Measurements from ENCODE around the gene MRTFA. TPM values are rescaled to one million over a fixed set of nuclear protein-coding genes. Genes with fewer than 3 reads are reported as not detected.

Gene MRTFA
- total RNA-seq, 4 donors from 2014 or later, result 16.5 to 57.8 (median 48.9) TPM

GRCh38 chr22:40518840-40519239 lies 117.7 kb downstream of the MRTFA start:
- TF ChIP-seq CTCF (IDR thresholded peaks at IDR 0.05; ENCODE audit: low read depth), result no peak

- no peak for TF ChIP-seq CTCF (IDR thresholded peaks at IDR 0.05; ENCODE audit: low read depth)
Observed at GRCh38 chr22:40517631-40518030, 118.9 kb downstream of the MRTFA start.

- no peak for TF ChIP-seq CTCF (IDR thresholded peaks at IDR 0.05; ENCODE audit: low read depth)
Observed at GRCh38 chr22:40516416-40516815, 120.1 kb downstream of the MRTFA start.

DNA sequence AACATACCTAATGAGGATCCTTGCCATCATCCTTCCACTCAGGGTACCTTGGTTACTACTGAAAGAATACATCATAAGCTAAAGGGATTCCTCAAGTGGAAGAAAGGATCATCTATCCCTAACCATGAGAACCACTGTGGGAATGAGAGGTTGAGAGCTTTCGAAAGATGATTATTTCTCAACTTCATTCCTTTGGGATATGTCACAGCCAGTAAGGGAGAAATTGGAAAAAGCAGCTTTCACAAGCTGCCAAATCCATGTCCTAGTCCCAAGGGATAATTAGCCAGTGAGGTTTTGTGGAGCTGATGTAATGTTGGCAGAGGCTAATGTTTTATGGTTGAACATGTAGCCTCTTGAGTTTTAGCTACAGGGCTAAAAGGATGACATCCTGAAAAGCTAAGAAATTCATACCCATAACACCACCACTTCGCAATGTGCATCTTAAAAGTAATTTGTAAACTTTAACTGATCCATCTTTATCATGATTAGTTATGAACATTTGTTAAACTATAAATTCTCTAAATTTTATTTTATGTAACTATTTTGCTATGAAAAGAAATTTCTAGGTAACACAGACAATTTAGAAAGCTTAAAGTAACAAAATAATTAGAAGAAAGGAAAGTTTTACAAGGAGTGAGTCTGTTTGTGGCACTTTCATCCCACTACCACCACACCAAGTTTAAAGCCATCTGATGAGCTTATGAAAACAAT lies 123.9 kb downstream of the MRTFA start:
- TF ChIP-seq CTCF (IDR thresholded peaks at IDR 0.05; ENCODE audit: low read depth), result no peak

DNA sequence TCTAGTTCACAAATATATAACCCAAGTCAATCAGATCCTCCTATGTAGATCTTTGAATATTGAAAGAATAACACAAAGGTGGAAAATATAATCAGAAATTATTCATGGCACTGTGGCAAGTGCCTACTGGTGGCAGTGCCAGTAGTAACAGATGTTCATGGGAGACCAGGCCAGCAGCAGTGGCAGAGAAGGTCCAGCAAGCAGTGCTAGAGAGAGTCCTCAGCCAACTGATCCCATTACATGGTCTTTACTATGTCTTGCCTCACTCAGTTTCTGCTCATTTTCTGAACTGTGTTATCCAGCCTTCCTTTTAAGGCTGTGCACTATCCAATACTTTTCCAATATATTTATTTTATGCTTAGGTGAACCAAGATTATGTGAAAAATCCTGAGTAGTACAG lies 124.9 kb downstream of the MRTFA start:
- no peak for TF ChIP-seq CTCF (IDR thresholded peaks at IDR 0.05; ENCODE audit: low read depth)

- TF ChIP-seq CTCF (IDR thresholded peaks at IDR 0.05; ENCODE audit: low read depth), result no peak
Observed at GRCh38 chr22:40510631-40511364, 125.7 kb downstream of the MRTFA start.

GRCh38 chr22:40509401-40510134 lies 127.0 kb downstream of the MRTFA start:
- TF ChIP-seq CTCF (IDR thresholded peaks at IDR 0.05; ENCODE audit: low read depth), result no peak

Data from subcutaneous adipose tissue (tissue), 4 donors.